Stimulated activated CD8-positive, alpha-beta memory T cell treated with anti-CD3 and anti-CD28 coated beads, Interleukin-12 subunit alpha, Interleukin-12 subunit beta, amount 100 ng/mL, for 24 hours (primary cell): ENCODE data around the gene YTHDF1.
"Not testable (repeated sequence)": the region's sequence is repeated elsewhere in the genome, so short reads cannot be mapped to it uniquely, and the experiment has no call there.

ENCODE experiments used
- DNase-seq: peaks from one replicate; pipeline ENCODE4 v3.0.0-alpha.2; 2020; ENCODE audit errors: extremely low read depth

The YTHDF1 gene

DNA sequence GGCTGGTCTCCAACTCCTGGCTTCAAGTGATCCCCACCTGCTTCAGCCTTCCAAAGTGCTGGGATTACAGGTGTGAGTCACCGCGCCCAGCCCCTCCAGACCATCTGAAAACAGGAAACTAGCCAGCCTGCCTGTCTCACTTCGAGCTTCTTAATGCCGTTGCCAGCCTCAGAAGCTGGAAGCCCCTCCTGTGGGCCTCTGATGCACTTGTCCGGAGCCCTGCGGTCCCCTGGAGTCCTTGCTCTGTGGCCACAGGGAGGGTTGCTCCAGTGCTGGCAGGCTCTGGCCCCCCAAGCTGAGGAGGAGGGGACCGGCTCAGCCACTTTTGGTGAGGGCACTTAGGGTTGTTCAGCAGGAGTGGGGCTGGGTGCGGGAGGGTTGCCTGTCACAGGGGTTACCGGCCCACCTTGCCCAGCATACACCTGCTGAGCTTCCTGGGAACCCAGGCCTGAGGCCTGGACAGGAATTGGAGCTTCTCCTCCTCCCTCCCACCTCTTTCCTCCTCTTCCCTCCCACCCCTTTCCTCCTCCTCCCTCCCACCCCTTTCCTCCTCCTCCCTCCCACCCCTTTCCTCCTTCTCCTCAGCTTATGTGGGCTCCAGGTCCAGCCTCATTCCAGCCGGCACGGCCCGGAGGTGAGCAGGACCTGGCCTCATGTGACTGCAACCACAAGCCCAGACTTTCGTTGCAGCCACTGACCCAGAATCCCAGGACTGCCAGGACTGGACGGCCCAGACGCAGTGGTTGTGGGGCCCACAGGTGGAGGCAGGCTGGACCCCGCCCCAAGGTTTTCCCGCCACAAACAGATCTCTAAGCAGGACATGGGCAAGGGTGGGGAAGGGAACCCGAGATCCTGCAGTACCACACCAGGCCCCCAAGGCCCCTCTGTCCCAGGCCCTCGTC lies 10.4 kb upstream of the YTHDF1 start:
- no peak for DNase-seq

DNA sequence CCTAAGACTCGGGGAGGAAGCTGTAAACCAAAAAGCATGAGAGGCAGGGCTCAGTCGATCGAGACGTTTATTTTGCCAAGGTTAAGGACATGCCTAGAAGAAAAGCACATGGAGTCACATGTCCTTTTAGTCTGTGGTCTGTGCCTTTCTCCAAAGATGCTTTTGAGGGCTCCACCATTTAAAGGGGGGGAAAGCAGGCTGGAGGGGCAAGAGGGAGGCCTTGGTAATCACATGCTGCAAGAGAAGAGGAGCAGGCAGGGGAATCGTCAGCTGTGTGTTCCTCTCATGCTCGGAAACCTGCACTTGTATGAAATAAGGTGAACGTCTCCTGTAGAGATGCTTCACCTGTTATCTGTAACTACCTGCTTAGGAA lies 9.1 kb upstream of the YTHDF1 start:
- DNase-seq: no peak

DNA sequence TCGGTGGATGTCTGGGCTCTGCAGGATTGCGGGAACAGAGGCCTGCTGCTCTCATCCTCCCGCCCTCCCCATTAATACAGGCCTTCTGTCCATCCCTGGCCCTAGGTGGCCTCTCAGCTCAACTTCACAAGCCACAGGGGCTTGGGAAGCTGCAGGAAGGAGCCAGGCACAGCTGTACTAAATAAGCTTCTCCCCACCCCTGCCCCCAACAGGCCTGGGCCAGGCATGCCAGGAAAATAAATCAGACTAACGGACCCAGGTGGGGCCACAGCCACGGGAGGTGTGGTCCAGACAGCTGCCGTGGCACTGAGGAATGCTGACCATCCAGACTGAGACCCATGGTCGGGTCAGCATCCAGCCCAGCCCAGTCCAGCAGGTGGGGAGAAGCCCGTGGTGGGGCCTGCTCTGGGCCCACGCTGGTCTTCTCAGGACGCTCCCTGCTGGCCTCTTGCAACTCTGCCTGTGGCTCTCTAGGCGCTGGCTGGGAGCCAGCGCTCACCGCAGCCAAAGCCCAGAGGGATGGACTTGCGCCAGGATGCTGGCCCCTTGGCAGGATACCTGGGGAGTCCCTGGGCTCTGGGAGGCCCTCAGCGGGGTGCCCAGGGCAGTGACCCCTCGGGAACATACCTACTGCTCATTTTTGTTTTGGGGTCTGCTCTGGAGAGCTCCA lies 8.6 kb upstream of the YTHDF1 start:
- DNase-seq: no peak

DNA sequence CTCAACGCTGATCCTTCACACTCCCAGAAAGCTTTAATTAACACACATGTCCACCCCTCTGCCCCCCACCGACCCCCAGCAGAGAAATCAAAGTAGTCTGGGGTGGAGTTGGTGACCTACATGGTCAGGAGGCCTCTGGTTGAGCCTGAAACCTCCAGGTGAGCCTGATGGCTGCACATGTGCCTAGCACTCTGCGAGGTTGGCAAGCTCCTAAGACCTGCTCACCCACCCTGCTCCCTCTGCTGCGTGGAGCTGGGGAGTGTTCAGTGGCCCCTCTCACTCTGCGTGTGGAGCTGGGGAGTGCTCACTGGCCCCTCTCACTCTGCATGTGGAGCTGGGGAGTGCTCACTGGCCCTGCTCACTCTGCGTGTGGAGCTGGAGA lies 7.9 kb upstream of the YTHDF1 start:
- no peak for DNase-seq

DNA sequence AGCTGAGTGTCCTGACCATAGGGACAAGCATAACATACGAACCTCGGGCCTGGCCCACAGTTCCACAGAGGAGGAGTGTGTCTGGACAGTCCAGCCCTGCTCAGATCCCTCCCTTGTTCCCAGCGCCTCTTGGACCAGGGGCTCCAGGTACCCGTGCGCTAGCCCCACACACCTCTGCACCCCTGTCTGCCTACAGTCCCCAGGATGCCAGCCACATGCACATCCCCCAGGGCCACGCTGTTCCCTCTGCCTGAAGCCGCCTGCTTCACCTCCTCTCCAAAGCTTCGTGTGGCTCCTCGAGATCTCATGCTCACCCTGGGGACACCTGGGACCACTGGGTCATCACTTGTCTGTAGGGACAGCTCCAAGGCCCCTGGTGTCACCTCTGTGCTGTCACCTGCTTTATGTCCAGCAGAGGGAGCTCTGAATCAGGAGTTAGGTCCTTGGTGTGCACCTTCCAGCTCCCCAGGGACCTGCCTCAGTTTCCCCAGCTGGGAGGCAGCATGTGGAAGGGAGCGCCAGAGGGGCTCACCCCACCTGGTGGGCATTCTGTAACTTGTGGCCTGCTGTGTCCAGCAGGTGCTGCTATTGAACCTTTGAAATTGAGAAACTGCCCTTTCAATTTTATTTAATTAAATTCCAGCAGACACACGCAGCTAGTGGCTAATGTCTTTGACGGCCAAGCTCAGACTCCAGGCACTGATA lies 7.3 kb upstream of the YTHDF1 start:
- DNase-seq: peak; percentile 16

DNA sequence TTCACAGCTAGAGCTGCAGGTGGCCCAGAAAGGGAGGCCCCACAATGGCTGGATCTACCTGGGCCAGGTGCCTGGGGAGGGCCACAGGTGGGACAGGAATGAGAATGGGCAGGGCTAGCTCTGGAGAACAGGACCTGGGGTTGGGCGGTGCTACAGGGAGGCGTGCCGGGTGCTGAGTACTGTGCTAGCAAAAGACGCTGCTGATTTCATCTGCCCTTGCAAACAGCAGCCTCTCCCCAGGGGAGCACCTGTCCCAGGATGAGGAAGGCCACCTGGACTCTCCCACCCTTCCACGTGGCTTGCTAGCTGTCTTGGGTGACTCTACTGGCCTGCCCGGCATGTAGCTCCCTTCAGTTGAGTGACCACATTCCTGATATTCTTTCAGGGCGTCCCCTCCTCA lies 6.6 kb upstream of the YTHDF1 start:
- DNase-seq: no peak

DNA sequence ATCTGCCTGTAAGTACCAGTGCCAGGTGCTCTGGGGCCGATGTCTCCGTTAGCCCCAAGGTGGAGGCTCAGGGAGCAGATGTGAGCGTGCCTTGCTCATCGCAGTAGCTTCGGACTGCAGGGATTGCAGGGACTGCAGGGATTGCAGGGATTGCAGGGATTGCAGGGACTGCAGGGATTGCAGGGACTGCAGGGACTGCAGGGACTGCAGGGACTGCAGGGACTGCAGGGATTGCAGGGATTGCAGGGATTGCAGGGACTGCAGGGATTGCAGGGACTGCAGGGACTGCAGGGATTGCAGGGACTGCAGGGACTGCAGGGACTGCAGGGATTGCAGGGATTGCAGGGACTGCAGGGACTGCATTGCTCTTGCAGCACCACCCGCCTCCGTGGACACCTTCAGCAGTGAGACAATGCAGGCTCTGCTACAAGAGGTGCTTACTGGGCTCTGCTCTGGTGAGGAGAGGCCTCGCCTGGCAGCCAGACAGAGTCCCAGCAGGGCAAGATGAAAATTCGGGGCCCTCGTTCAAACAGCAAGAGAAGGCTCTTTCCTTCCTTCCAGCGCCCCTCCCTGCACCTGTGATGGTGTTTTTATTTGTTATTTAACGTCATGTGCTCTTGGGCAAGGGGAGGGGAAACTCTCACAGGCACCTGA lies 5.6 kb upstream of the YTHDF1 start:
- DNase-seq: not testable (repeated sequence)

DNA sequence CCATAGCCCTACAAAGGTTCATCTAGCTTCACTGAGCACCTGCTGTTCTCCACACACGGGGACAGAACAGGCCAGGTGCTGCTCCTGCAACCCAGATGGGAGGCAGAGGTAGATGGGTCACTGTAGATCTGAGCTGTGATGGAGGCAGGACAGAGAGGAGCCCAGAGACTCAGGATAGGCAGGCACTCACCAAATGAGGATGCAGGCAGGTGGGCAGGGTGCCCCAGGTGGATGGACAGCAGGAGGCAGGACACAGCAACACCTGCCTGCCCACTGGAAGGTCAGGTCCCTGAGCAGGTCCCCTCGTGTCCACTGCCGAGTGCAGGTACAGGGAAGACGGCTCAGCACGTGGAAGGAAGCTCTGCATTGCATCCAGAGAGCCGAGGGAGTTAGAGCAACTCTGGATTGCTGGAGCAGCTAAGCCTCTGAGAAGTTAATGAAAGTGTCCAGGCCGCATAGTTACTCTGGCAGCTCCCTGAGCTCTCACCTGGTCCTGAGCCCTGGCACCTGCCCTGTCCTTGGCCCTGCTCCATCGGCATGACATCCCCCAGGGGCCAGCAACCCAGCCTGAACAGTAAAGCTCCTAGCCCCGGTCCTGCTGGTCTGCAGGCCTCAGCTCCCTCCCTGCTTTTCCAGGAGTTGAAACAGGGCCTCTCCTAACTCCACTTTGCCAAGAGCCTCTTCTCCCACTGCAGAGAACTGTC lies 4.9 kb upstream of the YTHDF1 start:
- no peak for DNase-seq

DNA sequence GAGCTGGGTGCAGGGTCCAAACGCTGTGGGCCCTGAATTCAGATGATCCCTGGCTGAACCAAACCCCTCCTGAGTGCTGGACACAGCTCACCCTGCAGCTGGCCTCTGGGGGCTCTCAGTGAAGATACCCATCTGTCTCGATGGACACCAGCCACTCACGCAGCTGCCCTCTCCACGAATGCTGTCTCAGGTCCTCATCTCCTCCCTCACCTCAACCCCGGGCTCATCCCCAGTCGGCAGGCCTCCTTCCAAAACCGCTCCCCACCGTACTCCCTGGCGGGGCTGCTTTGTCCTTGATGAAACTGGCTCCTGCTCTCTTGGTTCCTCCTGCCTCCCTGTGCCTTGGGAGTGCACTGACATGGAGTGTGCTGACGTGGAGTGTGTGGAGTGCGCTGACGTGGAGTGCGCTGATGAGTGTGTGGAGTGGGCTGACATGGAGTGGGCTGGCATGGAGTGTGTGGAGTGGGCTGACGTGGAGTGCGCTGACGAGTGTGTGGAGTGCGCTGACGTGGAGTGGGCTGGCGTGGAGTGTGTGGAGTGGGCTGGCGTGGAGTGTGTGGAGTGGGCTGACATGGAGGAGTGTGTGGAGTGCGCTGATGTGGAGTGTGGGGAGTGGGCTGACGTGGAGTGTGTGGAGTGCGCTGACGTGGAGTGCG lies 4.1 kb upstream of the YTHDF1 start:
- no peak for DNase-seq

DNA sequence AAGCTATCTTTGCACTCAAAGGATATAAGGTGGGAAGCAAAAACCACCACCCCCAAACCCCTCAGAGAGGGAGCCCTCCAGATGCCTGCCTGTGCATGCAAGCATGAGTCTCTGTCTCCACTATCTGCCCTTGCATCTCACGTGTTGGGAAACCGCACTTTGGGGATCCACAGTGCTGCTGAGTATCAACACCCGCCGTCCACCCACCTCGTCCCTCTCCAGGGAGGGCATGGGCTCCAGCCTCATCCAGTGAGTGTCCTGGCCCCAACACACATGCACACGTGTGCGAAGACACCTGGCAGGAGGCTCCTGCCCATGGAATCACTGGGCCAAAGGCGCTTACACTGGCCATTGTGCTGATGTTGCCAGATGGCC lies 3.5 kb upstream of the YTHDF1 start:
- no peak for DNase-seq

DNA sequence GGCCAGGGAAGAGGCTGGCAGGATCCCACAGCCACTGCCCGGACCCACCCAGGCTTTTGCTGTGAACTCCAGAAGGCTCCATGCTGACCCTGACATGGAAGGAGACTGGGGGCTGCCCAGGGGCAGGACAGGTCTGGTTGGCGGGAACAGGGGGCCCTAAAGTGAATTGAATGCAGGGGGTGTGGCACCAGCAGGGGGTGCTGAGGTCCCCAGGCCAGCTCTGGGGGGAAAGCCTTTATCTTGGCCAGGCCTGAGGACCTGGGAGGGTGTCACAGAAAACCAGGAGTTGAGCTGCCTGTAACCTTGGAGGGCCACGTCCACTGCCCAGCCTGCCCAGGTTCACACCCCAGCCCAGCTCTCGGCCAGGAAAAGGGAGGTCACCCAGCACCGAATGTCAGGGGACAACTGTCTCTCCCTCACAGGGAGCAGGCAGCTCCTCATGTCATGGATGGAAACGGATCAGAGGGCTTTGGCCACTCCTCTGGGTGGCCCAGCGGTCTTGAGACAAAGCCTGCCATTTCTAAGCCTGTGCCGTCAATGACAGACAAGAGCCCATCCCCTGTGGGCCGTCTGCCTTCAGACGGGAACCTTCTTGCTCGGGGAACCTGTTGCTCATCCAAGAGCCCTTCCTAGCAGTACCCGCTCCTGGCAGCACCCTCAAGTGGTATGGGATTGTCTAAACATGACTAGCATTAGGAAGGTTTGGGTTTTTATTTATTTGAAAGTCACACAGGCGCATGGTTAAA lies 2.9 kb upstream of the YTHDF1 start:
- DNase-seq: no peak

DNA sequence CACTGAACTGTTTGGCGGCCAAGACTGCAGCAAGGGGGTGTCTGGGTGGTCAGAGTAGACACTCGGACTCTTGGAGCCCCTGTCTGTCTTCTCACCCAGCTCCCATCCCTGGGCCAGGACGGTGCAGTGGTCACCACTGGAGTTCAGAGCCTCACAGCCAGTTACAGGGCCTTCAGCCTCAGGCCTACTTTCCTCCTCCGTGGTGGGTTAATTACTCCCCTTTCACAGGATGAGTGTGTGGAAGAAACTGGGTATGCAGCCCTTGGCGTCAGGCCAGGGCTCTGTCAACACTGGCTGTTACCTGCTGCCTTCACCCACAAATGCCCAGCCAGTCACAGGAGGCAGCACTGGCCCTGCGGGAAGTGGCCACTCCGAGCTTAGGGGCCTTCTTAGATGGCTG lies 1.8 kb upstream of the YTHDF1 start:
- no peak for DNase-seq

DNA sequence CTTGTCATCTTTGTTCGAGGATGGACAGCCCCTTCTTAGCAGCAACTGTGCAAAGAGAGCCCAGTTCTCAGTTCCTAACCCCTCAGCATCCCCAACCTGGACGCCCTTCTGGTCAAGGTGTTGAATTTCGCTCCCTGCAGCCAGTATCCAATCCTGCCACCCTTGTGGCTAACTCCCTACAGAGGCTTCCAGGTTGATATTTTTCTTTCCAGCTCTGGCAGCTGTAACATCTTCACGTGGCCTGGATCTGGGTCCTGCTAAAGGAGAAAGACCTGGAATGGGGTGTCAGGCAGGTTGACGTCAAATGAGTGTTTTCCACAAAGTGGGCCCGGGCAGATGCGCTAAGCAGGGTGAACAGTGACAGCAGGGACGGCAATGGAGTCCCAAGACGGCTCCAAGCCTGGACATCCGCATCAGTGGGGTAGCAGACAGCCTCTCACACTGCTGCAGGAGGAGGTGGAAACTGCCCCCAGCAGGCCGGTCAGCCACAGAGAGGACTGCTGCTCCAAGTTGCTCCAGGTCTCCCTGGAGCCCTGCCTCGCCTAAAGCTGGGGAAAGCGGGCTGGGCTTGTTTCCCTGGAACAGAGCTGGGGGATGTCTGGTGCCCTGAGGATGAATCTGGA lies 1.0 kb upstream of the YTHDF1 start:
- no peak for DNase-seq

DNA sequence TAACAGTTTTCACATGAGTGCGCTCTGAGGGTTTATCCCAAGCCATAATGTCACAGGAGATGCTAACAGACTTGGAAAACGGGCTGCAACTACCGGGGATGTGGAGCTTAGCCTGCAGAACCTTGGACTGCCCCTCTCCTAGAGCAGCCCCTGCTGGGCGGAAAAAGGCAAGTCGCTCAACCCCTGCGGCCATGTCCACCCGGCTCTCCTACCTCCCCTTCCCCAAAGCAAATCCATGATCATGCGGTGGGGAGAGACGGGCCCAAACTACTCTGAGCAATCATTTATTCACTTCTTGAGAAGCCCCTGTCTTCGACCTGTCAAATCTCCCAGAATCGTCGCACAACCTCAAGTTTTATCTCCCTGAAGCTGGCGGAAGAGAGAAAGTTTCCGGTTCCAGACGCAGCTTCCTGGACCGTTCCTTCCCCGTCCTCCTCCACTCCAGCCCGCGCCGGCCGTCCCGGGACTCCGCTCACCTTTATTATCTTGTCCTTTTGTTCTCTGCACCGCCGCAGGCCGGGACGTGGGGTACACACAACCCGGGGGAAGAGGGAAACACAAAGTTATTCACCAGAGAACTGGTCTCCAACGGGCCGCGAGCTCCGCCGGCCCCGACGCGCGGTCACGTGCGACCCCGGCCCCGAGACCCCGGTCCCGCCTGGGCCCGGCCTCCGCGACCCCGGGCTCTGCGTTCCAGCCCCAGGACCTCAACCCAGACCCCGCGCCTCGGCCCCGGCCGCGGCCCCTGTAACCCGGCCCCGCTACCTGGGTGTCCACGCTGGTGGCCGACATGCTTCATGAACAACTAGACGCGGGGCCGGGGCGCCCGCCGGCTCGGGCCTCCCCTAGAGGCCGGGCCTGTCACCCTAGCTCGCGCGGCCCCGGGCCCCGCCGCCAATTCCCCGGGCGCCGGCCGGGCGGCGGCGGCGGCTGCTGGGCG lies 560 bp downstream of the YTHDF1 start:
- DNase-seq: no peak

DNA sequence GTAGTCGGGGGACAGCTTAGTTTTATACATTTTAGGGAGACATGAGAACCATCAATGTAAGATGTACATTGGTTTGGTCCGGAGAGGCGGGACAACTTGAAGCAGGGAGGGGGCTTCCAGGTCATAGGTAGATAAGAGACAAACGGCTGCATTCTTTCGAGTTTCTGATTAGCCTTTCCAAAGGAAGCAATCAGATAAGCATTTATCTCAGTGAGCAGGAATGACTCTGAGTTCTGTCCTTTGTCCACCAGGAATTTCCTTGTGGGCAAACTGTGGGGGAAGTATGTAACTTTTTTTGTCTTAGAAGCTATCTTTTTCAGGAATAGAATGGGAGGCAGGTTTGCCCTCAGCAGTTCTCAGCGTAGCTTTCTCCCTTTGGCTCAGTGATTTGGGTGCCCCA lies 1.4 kb downstream of the YTHDF1 start:
- DNase-seq: no peak

DNA sequence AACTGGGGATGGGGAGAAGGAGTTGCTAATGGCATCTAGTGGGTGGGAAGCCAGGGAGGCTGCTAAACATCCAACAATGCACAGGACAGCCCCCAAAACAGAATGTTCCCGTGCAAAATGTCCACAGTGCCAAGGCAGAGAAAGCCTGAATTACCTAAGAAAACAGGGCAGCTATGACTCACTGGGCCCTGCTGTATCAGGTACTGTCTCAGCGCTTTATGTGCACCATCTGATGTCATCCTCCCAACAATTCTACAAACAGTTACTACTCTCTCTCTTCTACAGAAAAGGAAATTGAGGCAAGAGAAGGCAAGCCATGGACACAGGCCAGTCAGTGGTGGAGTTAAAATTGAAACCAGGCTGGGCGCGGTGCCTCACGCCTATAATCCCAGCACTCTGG lies 3.1 kb downstream of the YTHDF1 start:
- no peak for DNase-seq

DNA sequence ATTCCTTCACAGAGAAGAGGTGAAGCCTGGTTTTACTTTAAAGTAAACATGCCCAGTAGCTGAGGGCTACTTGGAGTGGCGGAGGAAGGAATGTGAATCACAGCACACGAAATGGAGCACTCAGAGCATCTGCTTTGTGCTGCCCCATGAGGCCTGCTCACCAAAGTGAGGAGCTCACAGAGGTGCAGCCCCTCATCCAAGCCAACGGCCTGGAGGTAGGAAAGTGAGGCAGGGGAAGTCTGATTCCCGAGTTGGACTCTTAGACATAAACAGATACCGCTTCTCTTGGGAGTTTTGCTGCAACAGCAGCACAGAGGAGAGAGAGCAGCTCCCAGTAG lies 3.6 kb downstream of the YTHDF1 start:
- DNase-seq: no peak

DNA sequence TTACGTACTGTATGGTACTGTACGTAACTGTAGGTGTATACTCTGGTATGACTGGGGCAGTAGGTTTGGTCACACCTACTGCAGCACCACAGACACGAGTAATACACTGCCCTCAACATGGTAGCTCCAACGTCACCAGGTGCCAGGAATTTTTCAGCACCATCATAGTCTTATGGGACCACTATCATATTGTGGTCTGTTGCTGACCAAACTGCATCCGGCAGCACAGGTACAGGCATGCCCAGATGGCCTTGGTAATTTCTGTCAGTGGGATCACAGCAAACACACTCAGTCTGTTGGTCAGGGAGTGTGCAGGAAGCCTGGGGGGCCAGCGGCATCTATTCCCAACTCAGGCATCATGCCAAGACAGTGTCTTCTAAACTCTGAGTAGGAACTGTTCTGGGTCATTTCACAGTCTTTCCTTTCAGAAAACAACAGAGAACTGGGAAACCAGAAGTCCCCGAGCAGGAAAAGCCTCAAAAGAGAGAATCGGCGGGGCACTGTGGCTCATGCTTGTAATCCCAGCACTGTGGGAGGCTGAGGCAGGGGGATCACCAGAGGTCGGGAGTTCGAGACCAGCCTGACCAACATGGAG lies 5.8 kb downstream of the YTHDF1 start:
- DNase-seq: no peak
